Measurements from ENCODE around the gene NDUFAF3. TPM values are rescaled to one million over a fixed set of nuclear protein-coding genes. Genes with fewer than 3 reads are reported as not detected.

The NDUFAF3 gene
- total and polyA plus RNA-seq, 2 experiments from 2014 or later, result 49.9 to 118 TPM

DNA sequence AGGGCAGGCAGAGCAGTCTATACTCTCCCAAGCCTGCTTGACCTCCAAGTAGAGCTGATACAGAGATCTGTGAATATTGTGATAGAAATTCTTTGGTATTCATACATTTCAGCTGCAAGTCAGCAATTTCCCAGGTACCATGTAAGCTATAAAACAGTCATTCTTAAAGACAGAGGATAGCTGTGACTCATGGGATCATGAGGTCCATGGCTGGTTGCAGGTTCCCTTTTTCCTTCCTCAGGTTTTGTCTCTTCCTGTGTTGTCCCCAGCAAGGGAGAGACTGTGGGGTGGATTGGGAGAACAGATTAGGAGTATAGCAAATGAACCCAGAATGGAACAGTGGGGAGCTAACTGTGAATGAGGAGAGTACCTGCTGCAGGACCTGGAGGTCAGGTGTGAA lies 37.3 kb upstream of the NDUFAF3 start:
- no peak for DNase-seq (ENCODE audit: low spot score)
- H3K27ac ChIP-seq (ENCODE audit: low read depth), result no peak overlapping the region
- Mint-ChIP-seq H3K27ac (no peak overlapping the region), H3K36me3 (ENCODE audit: low read depth) (peaks cover 66% of the 10 kb centered on the region), H3K9me3 (no peaks in the 10 kb centered on the region), H3K27me3 (ENCODE audit: insufficient read depth, low read depth, poor library complexity) (peaks cover 28% of the 10 kb centered on the region), H3K4me3 (no peak overlapping the region), H3K4me1 (peaks cover 10% of the 10 kb centered on the region)
- H3K79me2 ChIP-seq (replicated peaks; ENCODE audit: insufficient read depth), result peaks cover 3% of the 10 kb centered on the region; the same call in 1 of the 2 replicates
- H3K4me3 ChIP-seq, result no peak overlapping the region
- TF ChIP-seq CTCF (conservative IDR thresholded peaks at IDR 0.05; ENCODE audit: low read depth in 2 of 2), result no peak
- no peak for TF ChIP-seq ZNF331 (CRISPR knock-in tag; IDR thresholded peaks at IDR 0.05; ENCODE audit: low read depth)
- no peak for TF ChIP-seq ETS1 (IDR thresholded peaks at IDR 0.05)
- no peak for TF ChIP-seq ZNF462 (CRISPR knock-in tag; IDR thresholded peaks at IDR 0.05)
- no peak for TF ChIP-seq ZNF114 (CRISPR knock-in tag; IDR thresholded peaks at IDR 0.05)
- H2AFZ ChIP-seq, result no peak overlapping the region
- no peaks in the 10 kb centered on the region for H3K27me3 ChIP-seq (ENCODE audit: insufficient read depth)
- peaks cover 22% of the 10 kb centered on the region for H3K36me3 ChIP-seq (ENCODE audit: insufficient read depth)
- no peaks in the 10 kb centered on the region for H3K9me2 ChIP-seq (ENCODE audit: insufficient read depth)
- 0 out of 2 replicates have a peak, but pooled peaks cover 10% of the 10 kb centered on the region for H3F3A ChIP-seq (replicated peaks; ENCODE audit: low read depth)
- H4K20me1 ChIP-seq (replicated peaks; ENCODE audit: insufficient read depth), result peaks cover 25% of the 10 kb centered on the region
- ATAC-seq, result no peak
- H3K4me2 ChIP-seq, result no peak overlapping the region
- peaks cover 4% of the 10 kb centered on the region; the same call in 1 of the 2 replicates for H3K4me1 ChIP-seq (ENCODE audit: insufficient read depth)
